GM12892 (cell line): ENCODE results near the gene PLA2G4D.

Source experiments
- POLR2A ChIP-seq: IDR thresholded peaks from 2 replicates; pipeline ENCODE4 v1.6.1; 2011; ENCODE audit warnings: low read depth, low read length, control low read depth
- POLR2AphosphoS5 ChIP-seq: IDR thresholded peaks from 2 replicates; pipeline ENCODE4 v1.6.1; 2011; ENCODE audit warnings: low read depth, low read length, control low read depth
- TAF1 ChIP-seq: IDR thresholded peaks from 2 replicates; pipeline ENCODE4 v1.6.1; 2011; ENCODE audit warnings: low read depth, mild to moderate bottlenecking, control low read depth, low read length, borderline replicate concordance

- TF ChIP-seq POLR2A (no peak), POLR2AphosphoS5 (no peak), TAF1 (no peak)
Observed at GRCh38 chr15:42036112-42036905, 58.1 kb downstream of the PLA2G4D start.
